SKM-1 treated with dmso at 0.1 percent for 144 hours (cell line): ENCODE data around the gene TSPAN9.

Experiments
- DNase-seq: peaks from one replicate; lab custom pipeline; 2025; ENCODE audit not compliant: unreplicated experiment; lab: John Stamatoyannopoulos, UW

TSPAN9 gene

GRCh38 chr12:3308063-3308462, 230.9 kb downstream of the TSPAN9 start:
- DNase-seq: no peak

- DNase-seq: no peak
Measured at GRCh38 chr12:3308609-3309008, 231.4 kb downstream of the TSPAN9 start.

GRCh38 chr12:3309805-3310204, 232.6 kb downstream of the TSPAN9 start:
- no peak for DNase-seq

- no peak for DNase-seq
Measured at GRCh38 chr12:3310271-3311026, 233.3 kb downstream of the TSPAN9 start.

- DNase-seq: no peak
Measured at GRCh38 chr12:3311027-3311402, 233.8 kb downstream of the TSPAN9 start.

GRCh38 chr12:3311491-3312103, 234.4 kb downstream of the TSPAN9 start:
- DNase-seq: no peak

GRCh38 chr12:3313066-3313465, 235.9 kb downstream of the TSPAN9 start:
- no peak for DNase-seq

- no peak for DNase-seq
Measured at GRCh38 chr12:3313675-3314663, 236.8 kb downstream of the TSPAN9 start.

GRCh38 chr12:3315201-3315661, 238.1 kb downstream of the TSPAN9 start:
- no peak for DNase-seq

GRCh38 chr12:3316776-3317480, 239.7 kb downstream of the TSPAN9 start:
- no peak for DNase-seq

GRCh38 chr12:3317481-3317815, 240.3 kb downstream of the TSPAN9 start:
- no peak for DNase-seq

- DNase-seq: no peak
Measured at GRCh38 chr12:3317841-3318501, 240.8 kb downstream of the TSPAN9 start.

- no peak for DNase-seq
Measured at GRCh38 chr12:3319723-3320492, 242.7 kb downstream of the TSPAN9 start.

GRCh38 chr12:3320881-3321509, 243.8 kb downstream of the TSPAN9 start:
- no peak for DNase-seq

GRCh38 chr12:3321881-3322280, 244.7 kb downstream of the TSPAN9 start:
- DNase-seq: no peak

GRCh38 chr12:3323002-3323685, 246.0 kb downstream of the TSPAN9 start:
- DNase-seq: no peak

- DNase-seq: no peak
Measured at GRCh38 chr12:3325736-3326135, 248.6 kb downstream of the TSPAN9 start.

GRCh38 chr12:3326156-3326849, 249.1 kb downstream of the TSPAN9 start:
- DNase-seq: no peak
